Prostate gland (tissue), 2 donors: Measurements from ENCODE around the gene DNAJC8.

Experiments used
- CTCF ChIP-seq, 4 experiments: fragments of 200-600 bp in 2 of 4; fragments of 450-650 bp in 2 of 4; sonication (generic) in 2 of 4; IDR thresholded peaks; 1 replicate in 3 of 4; 2 replicates in 1 of 4; pipeline ENCODE4 v1.5.1; 2016 to 2019; ENCODE audit warnings: antibody characterized with exemption in 4 of 4, mild to moderate bottlenecking in 2 of 4, moderate library complexity in 2 of 4
- POLR2A ChIP-seq: fragments of 450-650 bp; IDR thresholded peaks from one replicate; pipeline ENCODE4 v1.6.1; 2016; ENCODE audit warnings: antibody characterized with exemption, mild to moderate bottlenecking
- POLR2AphosphoS5 ChIP-seq: sonication (generic); formaldehyde crosslinking; IDR thresholded peaks from one replicate; pipeline ENCODE4 v1.6.1; 2017; ENCODE audit warnings: antibody characterized with exemption

- TF ChIP-seq CTCF (IDR thresholded peaks at IDR 0.05) (no peak), POLR2A (no peak), POLR2AphosphoS5 (no peak)
These were observed 39.5 kb upstream of the DNAJC8 start for GRCh38 chr1:28272215-28272852.
